Prostate gland (tissue), 2 donors: ENCODE data around the gene FER.

ENCODE experiments used
- CTCF ChIP-seq, 4 experiments: fragments of 200-600 bp in 2 of 4; fragments of 450-650 bp in 2 of 4; sonication (generic) in 2 of 4; IDR thresholded peaks; 1 replicate in 3 of 4; 2 replicates in 1 of 4; pipeline ENCODE4 v1.5.1; 2016 to 2019; ENCODE audit warnings: antibody characterized with exemption in 4 of 4, mild to moderate bottlenecking in 2 of 4, moderate library complexity in 2 of 4
- POLR2A ChIP-seq: fragments of 450-650 bp; IDR thresholded peaks from one replicate; pipeline ENCODE4 v1.6.1; 2016; ENCODE audit warnings: antibody characterized with exemption, mild to moderate bottlenecking

DNA sequence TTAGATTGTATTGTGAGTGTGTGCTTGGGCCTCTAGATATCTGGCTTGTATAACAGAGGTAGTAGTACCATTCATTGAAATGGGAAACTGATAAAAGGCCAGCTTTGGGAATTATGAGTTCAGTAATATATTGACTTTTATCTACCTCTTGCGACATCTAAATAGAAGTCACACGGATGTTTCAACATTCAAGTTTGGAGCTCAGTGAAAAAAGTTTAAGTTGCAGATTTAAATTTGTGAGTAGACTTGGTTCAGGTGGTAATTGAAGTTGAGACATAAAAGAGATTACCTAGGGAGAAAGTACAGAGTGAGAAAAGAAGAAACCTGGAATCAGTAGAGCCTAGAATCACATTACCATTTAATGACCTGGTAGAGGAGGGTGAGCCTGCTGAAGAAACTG, 189.5 kb downstream of the FER start:
- no peak for TF ChIP-seq POLR2A
- TF ChIP-seq CTCF (IDR thresholded peaks at IDR 0.05) = no peak
